GM19043 (cell line): ENCODE data around the gene MBD5.

ENCODE experiments used
- ATAC-seq: cut with Tn5 transposase; IDR thresholded peaks from one replicate; pipeline ENCODE4 v1.9.1; 2021; ENCODE audit warnings: low read depth; ENCODE audit not compliant: unreplicated experiment

Gene MBD5

DNA sequence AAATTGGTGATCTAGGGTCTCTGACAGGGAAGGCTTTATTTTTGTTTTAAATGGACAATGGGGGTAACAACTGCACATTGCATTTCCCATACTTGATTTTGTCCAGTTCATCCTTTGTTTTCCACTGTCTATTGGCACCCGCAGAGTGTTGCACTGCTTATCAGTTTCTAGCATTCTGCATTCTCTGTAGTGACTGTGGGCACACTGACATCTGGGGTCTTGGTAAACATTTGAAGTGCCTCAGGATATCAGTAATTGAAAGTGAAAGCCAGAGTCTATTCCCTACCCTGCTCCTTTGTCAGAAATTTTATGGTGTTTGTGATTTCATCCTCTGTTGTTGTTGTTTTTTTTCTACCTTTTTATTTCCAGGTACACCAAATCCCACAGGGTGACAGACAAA is 491.6 kb downstream of the MBD5 start:
- ATAC-seq = no peak

GRCh38 chr2:148513427-148513826 is 492.5 kb downstream of the MBD5 start:
- no peak for ATAC-seq

DNA sequence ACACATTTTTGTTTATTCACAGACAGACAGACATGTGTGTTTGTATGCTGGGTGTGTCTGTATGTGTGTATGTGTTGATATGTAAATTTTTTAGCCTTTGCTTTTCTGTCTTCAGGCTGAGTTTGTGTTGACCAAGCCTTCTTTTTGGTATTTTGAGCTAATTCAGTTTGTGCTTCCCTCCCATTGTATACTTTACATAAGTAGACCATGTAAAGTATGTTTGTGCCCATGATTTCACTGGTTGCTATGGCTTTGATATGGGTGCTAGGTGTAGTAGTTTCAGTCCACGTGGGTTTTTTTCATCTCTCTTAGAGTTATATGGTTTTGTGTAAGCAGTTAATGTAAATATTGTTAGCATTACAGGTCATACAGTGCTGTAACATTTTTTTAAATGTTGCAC is 494.2 kb downstream of the MBD5 start:
- no peak for ATAC-seq

DNA sequence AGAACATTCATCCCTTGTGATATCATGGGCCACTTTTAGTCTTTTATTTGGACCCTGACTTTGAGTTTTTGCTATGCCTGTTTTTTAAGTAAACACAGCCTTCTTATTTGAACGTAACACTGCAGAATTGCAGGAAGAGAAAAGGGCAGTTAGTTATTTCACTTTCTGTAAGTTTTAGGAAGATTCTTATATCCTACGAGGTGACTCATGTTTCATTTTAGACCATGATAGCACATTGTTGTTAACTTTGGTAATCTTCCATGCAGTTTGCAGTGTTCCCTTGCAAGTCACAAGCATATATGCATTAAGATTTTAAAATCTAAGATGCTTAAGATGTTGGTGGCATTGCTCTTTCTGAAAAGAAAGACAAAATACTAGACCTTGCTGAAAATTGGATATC is 495.1 kb downstream of the MBD5 start:
- no peak for ATAC-seq

DNA sequence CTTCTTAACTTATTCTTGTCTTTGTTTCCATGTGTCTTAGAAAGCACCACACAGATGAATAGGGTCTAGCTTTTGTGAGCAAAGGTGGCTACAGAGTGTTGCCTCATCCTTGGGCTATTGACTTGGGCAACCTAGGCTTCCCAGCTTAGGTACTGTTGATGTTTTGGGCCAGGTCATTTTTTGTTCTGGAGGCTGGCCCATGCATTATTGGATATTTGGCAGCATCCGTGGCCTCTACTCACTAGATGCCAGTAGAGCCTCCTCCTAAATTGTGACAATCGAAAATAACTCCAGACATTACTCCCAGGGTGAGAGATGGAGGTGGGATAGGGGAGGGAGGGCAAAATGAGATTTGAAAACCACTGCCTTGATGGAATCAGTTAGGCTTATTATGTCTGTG is 496.4 kb downstream of the MBD5 start:
- ATAC-seq = no peak

- no peak for ATAC-seq
Observed at GRCh38 chr2:148517822-148518221, 496.9 kb downstream of the MBD5 start.

GRCh38 chr2:148519013-148519412 is 498.1 kb downstream of the MBD5 start:
- ATAC-seq = no peak

DNA sequence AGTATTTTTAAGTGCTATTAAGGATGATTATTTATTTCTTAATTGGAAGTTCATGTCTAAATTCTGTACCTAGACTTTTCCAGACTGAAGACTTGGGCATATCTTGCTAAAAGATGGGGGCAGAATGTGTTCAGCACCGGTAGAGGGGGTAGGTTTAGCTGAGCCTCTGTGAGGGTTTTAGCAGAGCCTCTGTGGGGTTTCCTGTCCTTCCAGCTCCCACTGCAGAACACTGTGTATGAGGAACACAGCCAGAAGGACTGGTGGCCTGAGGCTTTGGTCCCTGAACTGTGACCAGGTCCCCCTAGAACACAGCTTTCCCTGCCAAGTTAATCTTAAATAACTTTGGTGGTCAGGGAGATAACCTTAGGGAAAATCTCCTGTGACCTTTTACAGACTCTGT is 500.3 kb downstream of the MBD5 start:
- no peak for ATAC-seq

- no peak for ATAC-seq
Observed at GRCh38 chr2:148523315-148523714, 502.4 kb downstream of the MBD5 start.

GRCh38 chr2:148524519-148524919 is 503.6 kb downstream of the MBD5 start:
- ATAC-seq = no peak

DNA sequence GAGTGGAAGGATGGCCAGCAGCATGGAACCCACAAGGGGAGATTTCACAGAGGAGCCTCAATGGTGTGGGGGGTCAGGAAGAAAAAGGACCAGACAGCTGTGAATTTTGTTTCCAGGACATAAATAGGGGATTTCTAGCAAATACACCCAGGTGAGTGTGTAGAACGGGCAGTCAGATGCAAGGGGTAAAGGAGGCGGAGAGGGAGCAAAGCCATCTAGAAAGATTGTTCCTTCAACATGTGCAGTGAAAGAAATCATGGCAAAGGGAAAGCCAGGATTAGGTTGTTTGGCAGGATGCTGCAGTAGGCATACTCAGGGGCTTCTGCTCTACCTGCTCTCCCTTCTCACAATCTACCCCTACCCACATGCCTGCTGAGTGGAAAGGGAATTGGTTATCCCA is 504.2 kb downstream of the MBD5 start:
- no peak for ATAC-seq

- no peak for ATAC-seq
Observed at GRCh38 chr2:148526509-148527346, 505.8 kb downstream of the MBD5 start.

GRCh38 chr2:148527488-148528340 is 506.8 kb downstream of the MBD5 start:
- ATAC-seq = no peak

DNA sequence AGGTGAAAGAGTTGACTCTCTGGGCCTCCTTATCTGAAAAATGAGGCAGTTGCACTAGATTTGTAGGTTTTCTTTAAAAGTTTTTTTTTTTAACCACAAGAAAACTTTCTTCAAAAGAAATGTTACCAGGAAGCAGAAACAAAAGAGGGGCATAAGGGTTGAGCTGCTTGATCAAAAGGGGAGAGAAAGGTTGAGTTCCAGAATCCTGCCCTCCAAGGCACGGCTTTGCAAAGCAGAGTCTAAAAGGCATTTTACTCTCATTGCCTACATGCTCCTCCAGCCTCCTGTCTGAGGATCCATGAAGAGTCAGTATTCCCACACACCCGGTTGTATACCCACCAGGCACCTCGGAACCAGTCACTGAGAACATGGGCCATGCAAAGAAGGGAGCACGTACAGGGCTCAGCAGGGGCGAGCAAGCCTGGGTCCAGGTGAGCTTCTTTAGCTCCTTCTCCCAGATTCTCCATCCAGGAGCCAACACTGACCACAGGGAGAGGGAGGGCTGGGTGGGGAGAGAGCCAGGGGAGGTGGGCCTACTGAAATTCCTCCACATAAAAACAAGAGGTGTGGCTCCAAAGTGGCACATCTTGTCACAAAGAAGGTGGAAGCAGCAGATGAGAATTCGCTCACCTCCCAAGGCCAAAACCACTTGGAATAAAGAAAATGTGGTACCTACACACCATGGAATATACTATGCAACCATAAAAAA is 507.6 kb downstream of the MBD5 start:
- ATAC-seq = no peak

- no peak for ATAC-seq
Observed at GRCh38 chr2:148529745-148530144, 508.9 kb downstream of the MBD5 start.

- no peak for ATAC-seq
Observed at GRCh38 chr2:148530350-148530749, 509.5 kb downstream of the MBD5 start.

- ATAC-seq = no peak
Observed at GRCh38 chr2:148531235-148531634, 510.3 kb downstream of the MBD5 start.

GRCh38 chr2:148531669-148532428 is 511.0 kb downstream of the MBD5 start:
- no peak for ATAC-seq

DNA sequence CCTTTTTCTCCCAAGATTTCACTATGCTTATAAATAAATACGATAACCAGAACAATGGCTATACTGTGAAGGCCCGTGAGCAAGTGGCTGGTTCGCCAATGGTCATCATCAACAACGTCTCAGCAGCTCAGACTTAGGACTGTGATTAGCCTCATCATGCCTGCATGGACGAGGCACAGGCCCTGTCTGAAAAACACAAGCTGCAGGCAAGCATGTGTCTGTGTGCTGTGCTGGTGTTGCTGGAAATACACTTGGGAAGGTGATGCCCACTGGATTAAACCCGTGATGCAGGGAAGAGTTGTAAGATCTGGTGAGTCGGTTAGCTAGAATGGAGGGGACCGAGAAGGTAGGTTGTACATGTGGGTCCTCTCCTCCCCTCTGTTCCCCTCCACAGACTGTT is 512.1 kb downstream of the MBD5 start:
- ATAC-seq = no peak

- no peak for ATAC-seq
Observed at GRCh38 chr2:148533685-148534084, 512.8 kb downstream of the MBD5 start.
